ENCODE data around the gene ALDH1L2. TPM values are rescaled to one million over a fixed set of nuclear protein-coding genes. Genes with fewer than 3 reads are reported as not detected.

The ALDH1L2 gene
- total and polyA plus RNA-seq, 11 donors: 0.53 to 6.7 (median 2.0) TPM

DNA sequence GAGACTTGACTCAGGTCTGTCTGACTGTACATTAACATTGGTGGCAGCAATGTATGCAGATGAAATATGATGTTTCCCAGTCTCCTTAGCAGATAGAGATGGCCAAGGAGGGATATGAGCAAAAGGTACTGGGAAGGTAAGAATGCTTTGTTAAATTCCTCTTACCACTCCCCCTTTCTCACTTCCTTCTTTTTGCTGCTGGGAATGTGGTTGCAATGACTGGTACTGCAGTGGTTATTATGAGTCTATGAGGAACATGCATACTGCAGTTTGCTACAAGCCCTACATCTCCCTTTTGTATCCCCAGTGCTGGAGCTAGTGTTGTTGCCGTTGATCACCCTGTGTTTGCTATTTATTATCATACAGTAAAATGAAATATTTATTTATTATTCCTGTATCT, 35.9 kb downstream of the ALDH1L2 start:
- H3K9me3 ChIP-seq: no peaks in the 10 kb centered on the region
- H3K36me3 ChIP-seq: peaks cover 0 to 51% (median 0%) of the 10 kb centered on the region in 9 donors
- TF ChIP-seq CTCF (IDR thresholded peaks at IDR 0.05): no peak
- TF ChIP-seq POLR2A (IDR thresholded peaks at IDR 0.05): no peak
- H3K4me3 ChIP-seq: no peak overlapping the region
- intact Hi-C loops (cut with DNase I): loop anchor here in 1 of 10 donors (10.0 kb wide), 1 partner anchor 154 kb away; no protein-coding TSS in a partner anchor
- H3K4me1 ChIP-seq: no peaks in the 10 kb centered on the region
- no peaks in the 10 kb centered on the region for H3K27me3 ChIP-seq
- WGBS, 4 donors: 89 to 100% (median 96%) methylated on average over 1 of the region's 1 CpG
- H3K27ac ChIP-seq: no peak overlapping the region
- DNase-seq (no peak), ATAC-seq (no peak)

DNA sequence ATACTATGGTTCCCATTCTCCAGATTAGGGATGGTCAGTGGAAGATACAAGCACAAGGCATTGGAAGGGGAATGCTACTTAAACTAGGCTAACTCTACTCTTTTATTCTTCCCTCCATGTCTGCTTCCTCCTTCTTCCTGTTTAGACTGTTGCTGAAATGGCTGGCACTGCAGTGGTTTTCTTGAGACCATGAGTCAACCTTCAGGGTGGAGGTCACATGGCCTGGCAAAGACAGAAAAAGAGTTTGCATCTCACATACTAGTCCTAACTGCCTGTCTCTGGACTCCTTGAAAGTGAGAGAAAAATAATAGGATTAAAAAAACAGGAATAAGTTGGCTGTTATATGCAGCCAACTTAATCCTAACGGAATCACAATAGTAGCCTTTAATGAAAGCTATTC, 37.0 kb downstream of the ALDH1L2 start:
- H3K4me3 ChIP-seq: no peak overlapping the region
- 96 to 100% (median 98%) methylated on average over 1 of the region's 1 CpG for WGBS, 4 donors
- TF ChIP-seq POLR2A (IDR thresholded peaks at IDR 0.05): no peak
- no peak for TF ChIP-seq CTCF (IDR thresholded peaks at IDR 0.05)
- no peaks in the 10 kb centered on the region for H3K27me3 ChIP-seq
- H3K9me3 ChIP-seq: no peaks in the 10 kb centered on the region
- no peak for DNase-seq
- no peak overlapping the region for H3K27ac ChIP-seq
- H3K36me3 ChIP-seq: peaks cover 0 to 47% (median 0%) of the 10 kb centered on the region in 9 donors
- ATAC-seq: no peak
- no peaks in the 10 kb centered on the region for H3K4me1 ChIP-seq
- intact Hi-C loops (cut with DNase I): loop anchor here in 1 of 10 donors (10.0 kb wide), 1 partner anchor 153 kb away; no protein-coding TSS in a partner anchor

DNA sequence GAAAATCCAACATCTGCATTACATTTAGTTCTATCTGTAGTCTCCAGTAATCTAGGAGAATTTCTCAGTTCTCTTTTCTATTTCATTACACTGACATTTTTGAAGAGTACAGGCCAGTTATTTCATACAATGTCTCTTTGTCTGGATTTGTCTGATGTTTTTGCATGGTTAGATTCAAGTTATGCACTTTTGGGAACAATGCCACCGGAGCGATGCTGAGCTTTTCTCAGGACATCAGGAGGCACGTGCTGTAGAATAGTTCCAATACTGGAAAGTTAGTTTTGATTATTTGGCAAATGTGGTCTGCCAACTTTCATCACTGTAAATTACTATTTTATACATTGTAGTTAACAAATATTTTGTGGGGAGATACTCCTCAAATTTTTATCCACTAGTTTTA, 43.1 kb downstream of the ALDH1L2 start:
- no peaks in the 10 kb centered on the region for H3K9me3 ChIP-seq
- no peak overlapping the region for H3K4me3 ChIP-seq
- H3K4me1 ChIP-seq: peaks cover 0 to 8% (median 0%) of the 10 kb centered on the region in 12 donors
- ATAC-seq: no peak
- no peaks in the 10 kb centered on the region for H3K27me3 ChIP-seq
- no peak for DNase-seq
- no peak overlapping the region for H3K27ac ChIP-seq
- WGBS, 4 donors: 75 to 81% (median 77%) methylated on average over 3 of the region's 3 CpGs
- TF ChIP-seq POLR2A (IDR thresholded peaks at IDR 0.05) (no peak), CTCF (IDR thresholded peaks at IDR 0.05) (no peak)
- H3K36me3 ChIP-seq: peaks cover 0 to 24% (median 0%) of the 10 kb centered on the region in 9 donors
- intact Hi-C loops (cut with DNase I): loop anchor here in 1 of 10 donors (10.0 kb wide), 1 partner anchor 146 kb away; no protein-coding TSS in a partner anchor

- 39 to 92% (median 75%) methylated on average over 2 of the region's 2 CpGs for WGBS, 4 donors
- intact Hi-C loops (cut with DNase I): loop anchor here in 1 of 10 donors (10.0 kb wide), 1 partner anchor 146 kb away; no protein-coding TSS in a partner anchor
- peaks cover 0 to 8% (median 0%) of the 10 kb centered on the region in 12 donors for H3K4me1 ChIP-seq
These were observed 43.8 kb downstream of the ALDH1L2 start for GRCh38 chr12:105040476-105040875.

More at GRCh38 chr12:105040476-105040875, 43.8 kb downstream of the ALDH1L2 start:
- peaks cover 0 to 24% (median 0%) of the 10 kb centered on the region in 9 donors for H3K36me3 ChIP-seq
- no peak for TF ChIP-seq CTCF (IDR thresholded peaks at IDR 0.05)
- no peak for TF ChIP-seq POLR2A (IDR thresholded peaks at IDR 0.05)
- ATAC-seq (no peak), DNase-seq (no peak)
- H3K9me3 ChIP-seq: no peaks in the 10 kb centered on the region
- H3K27ac ChIP-seq: no peak overlapping the region
- H3K4me3 ChIP-seq: no peak overlapping the region
- no peaks in the 10 kb centered on the region for H3K27me3 ChIP-seq
